ENCODE data around the gene KLHL2.

GRCh38 chr4:165308606-165309005 lies 101.2 kb downstream of the KLHL2 start:
- TF ChIP-seq FOXA1 (IDR thresholded peaks at IDR 0.05; ENCODE audit: borderline replicate concordance) (no peak), ZBTB7A (IDR thresholded peaks at IDR 0.05; ENCODE audit: borderline replicate concordance, control insufficient read depth, low read depth, low read length) (no peak), EGR1 (conservative IDR thresholded peaks at IDR 0.05) (no peak), TEAD4 (IDR thresholded peaks at IDR 0.05; ENCODE audit: low read length) (no peak), TEAD4 (CRISPR knock-in tag; IDR thresholded peaks at IDR 0.05; ENCODE audit: borderline replicate concordance) (no peak), POLR2A (conservative IDR thresholded peaks at IDR 0.05) (no peak), E2F4 (CRISPR knock-in tag; IDR thresholded peaks at IDR 0.05; ENCODE audit: low read depth) (no peak), MAFK (IDR thresholded peaks at IDR 0.05; ENCODE audit: low read length) (no peak)
